GM23338 (cell line): ENCODE data around the gene ANO10. TPM values are rescaled to one million over a fixed set of nuclear protein-coding genes. Genes with fewer than 3 reads are reported as not detected.

ENCODE experiments used
- ATAC-seq: fragments of 200-7000 bp; cut with Tn5 transposase; 3 replicates; pipeline ENCODE4 v1.9.1; 2020
- DNase-seq: peaks from one replicate; pipeline ENCODE4 v3.0.0-alpha.2; 2015; ENCODE audit warnings: low spot score
- H2AFZ ChIP-seq: fragments of 200-600 bp; sonication (generic); 2 replicates; pipeline ENCODE4 v1.8.0; 2016; ENCODE audit warnings: antibody characterized with exemption, mild to moderate bottlenecking, moderate library complexity
- H3F3A ChIP-seq: fragments of 200-600 bp; sonication (generic); replicated peaks from 2 replicates; pipeline ENCODE4 v1.8.0; 2017; ENCODE audit warnings: antibody characterized with exemption, mixed run types, low read depth
- H3K27ac ChIP-seq: fragments of 200-600 bp; sonication (generic); 2 replicates; pipeline ENCODE4 v1.6.1; 2016; ENCODE audit warnings: low read depth
- H3K27me3 ChIP-seq: fragments of 200-600 bp; sonication (generic); 2 replicates; pipeline ENCODE4 v1.8.0; 2016; ENCODE audit warnings: mild to moderate bottlenecking, mixed run types, moderate library complexity; ENCODE audit not compliant: insufficient read depth
- H3K36me3 ChIP-seq: fragments of 200-600 bp; sonication (generic); 2 replicates; pipeline ENCODE4 v1.8.0; 2016; ENCODE audit warnings: mild to moderate bottlenecking; ENCODE audit not compliant: insufficient read depth
- H3K4me1 ChIP-seq: fragments of 200-600 bp; sonication (generic); 2 replicates; pipeline ENCODE4 v1.8.0; 2016; ENCODE audit warnings: mild to moderate bottlenecking, moderate library complexity; ENCODE audit not compliant: insufficient read depth
- H3K4me2 ChIP-seq: fragments of 200-600 bp; sonication (generic); 2 replicates; pipeline ENCODE4 v1.7.1; 2017; ENCODE audit warnings: mixed run types
- H3K4me3 ChIP-seq: fragments of 200-600 bp; sonication (generic); 2 replicates; pipeline ENCODE4 v1.6.1; 2016; ENCODE audit warnings: mixed run types
- H3K79me2 ChIP-seq: fragments of 200-600 bp; sonication (generic); replicated peaks from 2 replicates; pipeline ENCODE4 v1.8.0; 2017; ENCODE audit warnings: mild to moderate bottlenecking; ENCODE audit not compliant: insufficient read depth
- H3K9me2 ChIP-seq: fragments of 200-600 bp; sonication (generic); 2 replicates; pipeline ENCODE4 v1.8.0; 2017; ENCODE audit not compliant: insufficient read depth
- H4K20me1 ChIP-seq: fragments of 200-600 bp; sonication (generic); replicated peaks from 2 replicates; pipeline ENCODE4 v1.8.0; 2017; ENCODE audit warnings: mild to moderate bottlenecking; ENCODE audit not compliant: insufficient read depth
- H3K27ac Mint-ChIP-seq: 2 replicates; pipeline ENCODE4 v1.8.0; 2020; ENCODE audit warnings: inconsistent platforms, mild to moderate bottlenecking, moderate library complexity, mixed read lengths
- H3K27me3 Mint-ChIP-seq: 3 replicates; pipeline ENCODE4 v1.8.0; 2022; ENCODE audit warnings: low read depth, mild to moderate bottlenecking, moderate library complexity, mixed read lengths, inconsistent platforms; ENCODE audit not compliant: insufficient read depth, poor library complexity
- H3K36me3 Mint-ChIP-seq: 3 replicates; pipeline ENCODE4 v1.8.0; 2021; ENCODE audit warnings: low read depth, mild to moderate bottlenecking, inconsistent platforms, moderate library complexity, mixed read lengths
- H3K4me1 Mint-ChIP-seq: 3 replicates; pipeline ENCODE4 v1.8.0; 2020; ENCODE audit warnings: mild to moderate bottlenecking, inconsistent platforms, mixed read lengths
- H3K4me3 Mint-ChIP-seq: 3 replicates; pipeline ENCODE4 v1.8.0; 2021; ENCODE audit warnings: moderate library complexity, mild to moderate bottlenecking, inconsistent platforms, mixed read lengths
- H3K9me3 Mint-ChIP-seq: 3 replicates; pipeline ENCODE4 v1.8.0; 2020; ENCODE audit warnings: moderate library complexity, mild to moderate bottlenecking, inconsistent platforms, mixed read lengths
- CTCF ChIP-seq, 2 experiments: fragments of 200-600 bp in 1 of 2; sonication (generic) in 1 of 2; conservative IDR thresholded peaks; 2 replicates each; pipeline versions ENCODE4 v1.5.1 to v1.6.1; 2016 to 2017; ENCODE audit warnings: antibody characterized with exemption in 2 of 2, low read depth in 2 of 2, mild to moderate bottlenecking in 2 of 2, moderate library complexity in 1 of 2
- JUNB ChIP-seq: IDR thresholded peaks from one replicate; pipeline ENCODE4 v1.6.1; 2016; ENCODE audit warnings: antibody characterized with exemption; ENCODE audit not compliant: unreplicated experiment
- NANOG ChIP-seq: IDR thresholded peaks from 2 replicates; pipeline ENCODE4 v1.6.1; 2016; ENCODE audit warnings: antibody characterized with exemption, borderline replicate concordance
- POLR2AphosphoS5 ChIP-seq: IDR thresholded peaks from 2 replicates; pipeline ENCODE4 v1.6.1; 2016; ENCODE audit warnings: antibody characterized with exemption, low read depth
- STAT1 ChIP-seq: IDR thresholded peaks from one replicate; pipeline ENCODE4 v1.6.1; 2016; ENCODE audit warnings: antibody characterized with exemption; ENCODE audit not compliant: unreplicated experiment
- ZNF114 ChIP-seq: fragments of 250-450 bp; sonication (Bioruptor Pico); IDR thresholded peaks from 2 replicates; pipeline ENCODE4 v1.5.0; 2020; ENCODE audit warnings: mild to moderate bottlenecking, moderate library complexity
- ZNF331 ChIP-seq: fragments of 250-450 bp; sonication (Bioruptor Pico); IDR thresholded peaks from 2 replicates; pipeline ENCODE4 v1.5.0; 2020; ENCODE audit warnings: low read depth, mild to moderate bottlenecking, moderate library complexity
- ZNF462 ChIP-seq: fragments of 250-450 bp; sonication (Bioruptor Pico); IDR thresholded peaks from 2 replicates; pipeline ENCODE4 v1.5.0; 2020; ENCODE audit warnings: mild to moderate bottlenecking, moderate library complexity
- polyA plus RNA-seq: library from polyadenylated mRNA; unstranded; fragments of >200 nt; fragmentation: Nextera tagmentation; extraction: Ambion mirVana; gene quantifications from 2 replicates; pipeline ENCODE4 v1.2.1, GENCODE V29; 2016
- total RNA-seq: library from RNA; depleted of rRNA; stranded (reverse); fragments of >200 nt; shearing (Covaris generic); gene quantifications from 2 replicates; pipeline ENCODE4 v1.2.3, GENCODE V29; 2014
- TF ChIP-seq, protein P1 (sequence below): IDR thresholded peaks from one replicate; pipeline ENCODE4 v1.6.1; 2018; ENCODE audit warnings: antibody characterized with exemption; ENCODE audit not compliant: unreplicated experiment

The ANO10 gene
- total and polyA plus RNA-seq, 2 experiments from 2014 or later, result 29.2 to 48.1 TPM

DNA sequence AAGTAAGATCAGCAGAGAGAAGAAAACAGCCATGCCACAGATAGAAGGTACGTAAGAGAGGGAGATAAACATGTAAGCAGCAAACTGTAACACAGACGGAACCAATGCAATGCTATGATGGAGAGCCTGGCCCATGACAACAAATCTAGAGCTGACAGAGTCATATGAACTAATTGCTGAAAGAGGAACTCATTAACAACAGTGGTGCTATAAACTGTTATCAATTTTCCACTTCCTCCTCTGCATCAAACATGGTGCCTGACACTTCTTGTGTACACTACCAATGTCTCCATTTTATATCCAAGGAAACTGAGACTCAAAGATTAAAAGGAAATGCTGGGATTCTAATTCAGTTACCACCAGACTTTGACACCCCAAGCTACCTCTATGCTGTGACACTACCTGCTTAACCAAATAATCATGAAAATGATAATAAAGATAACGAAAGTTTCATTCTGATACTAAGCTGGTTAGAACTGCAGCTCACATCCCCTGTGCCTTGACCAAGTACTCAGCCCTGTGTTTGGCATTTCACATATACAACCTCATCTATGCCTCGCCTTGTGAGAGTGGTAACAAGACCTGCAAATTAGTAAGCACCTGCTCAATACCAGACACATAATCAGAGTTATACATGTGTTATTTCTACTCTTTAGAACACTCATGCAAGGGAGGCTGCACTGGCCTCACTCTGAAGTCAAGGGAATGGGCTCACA lies 79.3 kb downstream of the ANO10 start (continued):
- no peak for TF ChIP-seq POLR2AphosphoS5
- TF ChIP-seq, protein P1, sequence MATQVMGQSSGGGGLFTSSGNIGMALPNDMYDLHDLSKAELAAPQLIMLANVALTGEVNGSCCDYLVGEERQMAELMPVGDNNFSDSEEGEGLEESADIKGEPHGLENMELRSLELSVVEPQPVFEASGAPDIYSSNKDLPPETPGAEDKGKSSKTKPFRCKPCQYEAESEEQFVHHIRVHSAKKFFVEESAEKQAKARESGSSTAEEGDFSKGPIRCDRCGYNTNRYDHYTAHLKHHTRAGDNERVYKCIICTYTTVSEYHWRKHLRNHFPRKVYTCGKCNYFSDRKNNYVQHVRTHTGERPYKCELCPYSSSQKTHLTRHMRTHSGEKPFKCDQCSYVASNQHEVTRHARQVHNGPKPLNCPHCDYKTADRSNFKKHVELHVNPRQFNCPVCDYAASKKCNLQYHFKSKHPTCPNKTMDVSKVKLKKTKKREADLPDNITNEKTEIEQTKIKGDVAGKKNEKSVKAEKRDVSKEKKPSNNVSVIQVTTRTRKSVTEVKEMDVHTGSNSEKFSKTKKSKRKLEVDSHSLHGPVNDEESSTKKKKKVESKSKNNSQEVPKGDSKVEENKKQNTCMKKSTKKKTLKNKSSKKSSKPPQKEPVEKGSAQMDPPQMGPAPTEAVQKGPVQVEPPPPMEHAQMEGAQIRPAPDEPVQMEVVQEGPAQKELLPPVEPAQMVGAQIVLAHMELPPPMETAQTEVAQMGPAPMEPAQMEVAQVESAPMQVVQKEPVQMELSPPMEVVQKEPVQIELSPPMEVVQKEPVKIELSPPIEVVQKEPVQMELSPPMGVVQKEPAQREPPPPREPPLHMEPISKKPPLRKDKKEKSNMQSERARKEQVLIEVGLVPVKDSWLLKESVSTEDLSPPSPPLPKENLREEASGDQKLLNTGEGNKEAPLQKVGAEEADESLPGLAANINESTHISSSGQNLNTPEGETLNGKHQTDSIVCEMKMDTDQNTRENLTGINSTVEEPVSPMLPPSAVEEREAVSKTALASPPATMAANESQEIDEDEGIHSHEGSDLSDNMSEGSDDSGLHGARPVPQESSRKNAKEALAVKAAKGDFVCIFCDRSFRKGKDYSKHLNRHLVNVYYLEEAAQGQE, result no peak

DNA sequence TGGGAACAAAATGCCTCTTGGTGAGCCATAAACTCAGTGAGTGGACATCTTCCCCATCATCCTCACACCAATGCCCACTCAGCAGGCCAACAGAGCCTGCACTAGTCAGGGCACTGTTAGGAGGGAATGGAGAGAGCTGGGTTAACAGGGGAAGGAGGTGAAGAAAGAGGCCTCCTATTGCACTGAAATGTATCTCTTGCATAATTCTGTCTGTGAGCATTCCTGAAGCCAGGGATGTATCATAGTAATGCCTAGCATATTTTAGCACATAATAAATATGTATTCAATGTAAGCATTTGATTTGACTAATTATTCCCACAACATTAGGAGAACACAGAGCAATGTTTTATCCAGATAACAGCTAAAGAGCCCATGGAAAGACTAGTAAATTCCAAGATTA lies 81.2 kb downstream of the ANO10 start:
- Histone ChIP-seq H3K27ac (no peak overlapping the region), H3K9me2 (no peaks in the 10 kb centered on the region), H2AFZ (no peak overlapping the region), H3K79me2 (no peaks in the 10 kb centered on the region), H3K4me3 (no peak overlapping the region), H3F3A (no peaks in the 10 kb centered on the region), H3K4me1 (peaks cover 49% of the 10 kb centered on the region), H3K36me3 (no peaks in the 10 kb centered on the region), H3K27me3 (no peaks in the 10 kb centered on the region), H3K4me2 (no peak overlapping the region), H4K20me1 (no peaks in the 10 kb centered on the region)
- Mint-ChIP-seq H3K27ac (no peak overlapping the region; the same call in 1 of the 2 replicates), H3K36me3 (no peaks in the 10 kb centered on the region), H3K27me3 (peaks cover 3% of the 10 kb centered on the region), H3K4me3 (no peak overlapping the region), H3K4me1 (peaks cover 50% of the 10 kb centered on the region), H3K9me3 (no peaks in the 10 kb centered on the region)
- DNase-seq, result no peak
- ATAC-seq, result no peak
- TF ChIP-seq STAT1, result no peak
- TF ChIP-seq ZNF331 (CRISPR knock-in tag), result no peak
- no peak for TF ChIP-seq CTCF (conservative IDR thresholded peaks at IDR 0.05; ENCODE audit: low read depth in 2 of 2)
- TF ChIP-seq ZNF114 (CRISPR knock-in tag), result no peak
- TF ChIP-seq, protein P1, result no peak
- TF ChIP-seq NANOG, result no peak
- TF ChIP-seq ZNF462 (CRISPR knock-in tag), result no peak
- no peak for TF ChIP-seq JUNB
